ENCODE measurements around the gene WDR18.

WDR18 gene

DNA sequence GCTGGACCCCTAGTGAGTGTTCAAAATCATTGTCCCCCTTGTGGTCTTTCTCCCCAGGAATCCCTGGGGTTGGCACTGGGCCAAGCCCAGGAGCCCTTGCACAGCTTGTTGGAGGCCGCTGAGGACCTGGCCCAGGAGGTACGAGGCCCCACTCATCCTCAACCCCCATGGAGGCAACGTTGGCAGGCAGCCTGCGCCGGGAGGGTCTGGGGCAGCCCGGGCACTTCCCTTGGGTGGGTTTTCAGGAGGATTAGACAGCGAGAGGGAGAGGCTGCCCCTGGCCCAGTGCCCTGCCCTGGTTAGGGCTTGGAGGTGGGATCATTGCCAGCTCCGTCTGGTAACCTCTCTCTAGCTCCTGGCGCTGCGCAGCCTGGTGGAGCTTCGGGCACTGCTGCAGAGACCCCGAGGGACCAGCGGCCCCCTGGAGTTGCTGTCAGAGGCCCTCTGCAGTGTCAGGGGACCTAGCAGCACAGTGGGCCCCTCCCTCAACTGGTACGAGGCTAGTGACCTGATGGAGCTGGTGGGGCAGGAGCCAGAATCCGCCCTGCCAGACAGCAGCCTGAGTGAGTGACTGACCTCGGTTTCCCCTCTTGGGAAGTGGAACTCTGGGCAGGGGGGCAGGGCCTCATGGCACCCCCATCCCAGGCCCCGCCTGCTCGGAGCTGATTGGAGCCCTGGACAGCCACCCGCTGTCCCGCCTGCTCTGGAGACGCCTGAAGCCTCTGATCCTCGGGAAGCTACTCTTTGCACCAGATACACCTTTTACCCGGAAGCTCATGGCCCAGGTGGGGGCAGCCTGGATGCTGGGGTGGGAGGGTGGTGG is 58.8 kb downstream of the WDR18 start:
- DNase-seq (ENCODE audit: low spot score), result no peak
